CD14-positive monocyte (primary cell): Measurements from ENCODE around the gene RNASE3. TPM values are rescaled to one million over a fixed set of nuclear protein-coding genes. Genes with fewer than 3 reads are reported as not detected.

Experiments used
- DNase-seq, 3 donors: peaks; one replicate each; pipeline ENCODE4 v3.0.0-alpha.2; 2011 to 2022
- H2AFZ ChIP-seq: 2 replicates; pipeline ENCODE4 v1.6.0; 2012; ENCODE audit warnings: mild to moderate bottlenecking, low read depth, low read length, inconsistent platforms; ENCODE audit not compliant: insufficient read depth, poor library complexity, severe bottlenecking
- H3K27ac ChIP-seq, 2 donors: 1 replicate in 1 of 2; 2 replicates in 1 of 2; pipeline ENCODE4 v1.5.1; 2012 to 2013; ENCODE audit warnings: low read length in 2 of 2, control low read depth in 1 of 2, inconsistent platforms in 1 of 2, low read depth in 1 of 2, mild to moderate bottlenecking in 1 of 2
- H3K27me3 ChIP-seq, 2 donors: one replicate each; pipeline versions ENCODE4 v1.6.0 to v1.6.1; 2011 to 2013; ENCODE audit warnings: low read length in 2 of 2; ENCODE audit not compliant: control insufficient read depth in 2 of 2, insufficient read depth in 2 of 2
- H3K36me3 ChIP-seq, 2 donors: replicated peaks in 1 of 2; 1 replicate in 1 of 2; 2 replicates in 1 of 2; pipeline versions ENCODE4 v1.5.1 to v1.6.1; 2012 to 2013; ENCODE audit warnings: low read length in 2 of 2, control low read depth in 1 of 2, inconsistent platforms in 1 of 2, mild to moderate bottlenecking in 1 of 2; ENCODE audit not compliant: insufficient read depth in 2 of 2, control insufficient read depth in 1 of 2
- H3K4me1 ChIP-seq, 2 donors: 1 replicate in 1 of 2; 2 replicates in 1 of 2; pipeline versions ENCODE4 v1.5.1 to v1.6.1; 2012 to 2013; ENCODE audit warnings: low read length in 2 of 2, control low read depth in 1 of 2, inconsistent platforms in 1 of 2, mild to moderate bottlenecking in 1 of 2, moderate library complexity in 1 of 2; ENCODE audit not compliant: insufficient read depth in 2 of 2, control insufficient read depth in 1 of 2
- H3K4me2 ChIP-seq: replicated peaks from 2 replicates; pipeline ENCODE3; 2012; ENCODE audit warnings: low read length, moderate library complexity, mild to moderate bottlenecking; ENCODE audit not compliant: poor library complexity, severe bottlenecking; ENCODE audit errors: extremely low read depth
- H3K4me3 ChIP-seq, 3 experiments: fragments of 200-600 bp in 1 of 3; sonication (generic) in 1 of 3; replicated peaks in 1 of 3; 1 replicate in 2 of 3; 2 replicates in 1 of 3; pipeline ENCODE4 v1.5.1; 2011 to 2013; ENCODE audit warnings: low read length in 3 of 3, mild to moderate bottlenecking in 3 of 3, control low read depth in 2 of 3, low read depth in 2 of 3, inconsistent platforms in 1 of 3, moderate library complexity in 1 of 3
- H3K79me2 ChIP-seq: 2 replicates; pipeline ENCODE4 v1.6.0; 2012; ENCODE audit warnings: mild to moderate bottlenecking, control low read depth, inconsistent platforms, low read length, moderate library complexity; ENCODE audit not compliant: insufficient read depth
- H3K9ac ChIP-seq: 2 replicates; pipeline ENCODE4 v1.6.0; 2017; ENCODE audit warnings: low read length, mild to moderate bottlenecking; ENCODE audit not compliant: insufficient read depth, poor library complexity, severe bottlenecking
- H3K9me3 ChIP-seq, 2 donors: replicated peaks in 1 of 2; 1 replicate in 1 of 2; 2 replicates in 1 of 2; pipeline versions ENCODE4 v1.5.1 to v1.6.1; 2012 to 2013; ENCODE audit warnings: low read length in 2 of 2, control low read depth in 1 of 2; ENCODE audit not compliant: control insufficient read depth in 1 of 2, insufficient read depth in 1 of 2
- H4K20me1 ChIP-seq: 2 replicates; pipeline ENCODE4 v1.6.0; 2012; ENCODE audit warnings: mild to moderate bottlenecking, low read length, control low read depth, moderate library complexity; ENCODE audit not compliant: insufficient read depth
- H3K27ac Mint-ChIP-seq, 7 donors: one replicate each; pipeline ENCODE4 v1.8.0; 2020; ENCODE audit warnings: mild to moderate bottlenecking in 7 of 7, mixed read lengths in 7 of 7, moderate library complexity in 6 of 7, inconsistent platforms in 2 of 7
- H3K27me3 Mint-ChIP-seq, 3 donors: one replicate each; pipeline ENCODE4 v1.8.0; 2021 to 2022; ENCODE audit warnings: low read depth in 3 of 3, mild to moderate bottlenecking in 3 of 3, mixed read lengths in 3 of 3, moderate library complexity in 3 of 3, inconsistent platforms in 1 of 3
- H3K36me3 Mint-ChIP-seq, 2 donors: one replicate each; pipeline ENCODE4 v1.8.0; 2020; ENCODE audit warnings: mixed read lengths in 2 of 2, inconsistent platforms in 1 of 2, mild to moderate bottlenecking in 1 of 2
- H3K4me1 Mint-ChIP-seq: one replicate; pipeline ENCODE4 v1.8.0; 2020; ENCODE audit warnings: mild to moderate bottlenecking, mixed read lengths
- H3K4me3 Mint-ChIP-seq, 2 donors: one replicate each; pipeline ENCODE4 v1.8.0; 2020; ENCODE audit warnings: mild to moderate bottlenecking in 2 of 2, mixed read lengths in 2 of 2, moderate library complexity in 1 of 2
- H3K9me3 Mint-ChIP-seq, 7 donors: one replicate each; pipeline ENCODE4 v1.8.0; 2020 to 2022; ENCODE audit warnings: mixed read lengths in 7 of 7, mild to moderate bottlenecking in 6 of 7, moderate library complexity in 6 of 7, inconsistent platforms in 2 of 7
- CTCF ChIP-seq: fragments of 200-600 bp; IDR thresholded peaks from one replicate; pipeline ENCODE4 v1.8.0; 2022; ENCODE audit warnings: antibody characterized with exemption, mild to moderate bottlenecking
- WGBS: methylation state at CpG from one replicate; pipeline ENCODE4 v1.1.5; 2013; ENCODE audit warnings: missing lambda C conversion rate; ENCODE audit not compliant: insufficient coverage; 5-methylcytosine and 5-hydroxymethylcytosine counted together
- intact Hi-C, 2 donors: fragments of 100-400 bp; cut with micrococcal nuclease; formaldehyde crosslinking; loops; one replicate each; pipeline versions ENCODE4 v1.15.0 to v1.15.1; 2023
- polyA plus RNA-seq, 3 donors: library from polyadenylated mRNA; depleted of rRNA in 1 of 3; unstranded in 2 of 3; stranded (reverse) in 1 of 3; fragments of 300-500 nt in 2 of 3; fragments of >200 nt in 1 of 3; fragmentation: Illumina TruSeq in 2 of 3; gene quantifications; 1 replicate in 2 of 3; 2 replicates in 1 of 3; pipeline ENCODE4 v1.2.3, GENCODE V29; 2012 to 2021

Gene RNASE3
- polyA plus RNA-seq, 3 donors, result 5.1 to 13.8 (median 8.4) TPM

GRCh38 chr14:20848316-20848954, 42.8 kb upstream of the RNASE3 start:
- Mint-ChIP-seq H3K9me3 (peaks cover 0 to 6% (median 0%) of the 10 kb centered on the region in 7 donors), H3K27ac (peak overlapping the region; percentile 73 to 89 (median 84))
- peak overlapping the region; percentile 61 for H2AFZ ChIP-seq

More at GRCh38 chr14:20848316-20848954, 42.8 kb upstream of the RNASE3 start:
- peak; percentile 59 to 81 (median 74) for DNase-seq
- WGBS, result 35% methylated on average over 2 of the region's 9 CpGs
- no peaks in the 10 kb centered on the region for H3K79me2 ChIP-seq
- H3K4me2 ChIP-seq, result peak overlapping the region; percentile 3
- no peak overlapping the region for H3K4me3 ChIP-seq
- TF ChIP-seq CTCF, result no peak
- no peak overlapping the region for H3K9ac ChIP-seq
- no peaks in the 10 kb centered on the region for H3K36me3 ChIP-seq
- no peaks in the 10 kb centered on the region for H4K20me1 ChIP-seq
- H3K9me3 ChIP-seq, result no peaks in the 10 kb centered on the region
- Mint-ChIP-seq H3K4me3 (peak overlapping the region in 1 of 2 donors; percentile 68), H3K36me3 (peaks cover 0 to 2% of the 10 kb centered on the region in 2 donors), H3K4me1 (peaks cover 29% of the 10 kb centered on the region), H3K27me3 (peaks cover 0 to 3% (median 0%) of the 10 kb centered on the region in 3 donors)
- intact Hi-C loops, result loop anchor here in 1 of 2 donors (10.0 kb wide), 1 partner anchor 64 kb away; the partner anchor contains the start of gene RNASE6
- H3K27me3 ChIP-seq, result no peaks in the 10 kb centered on the region
- peak overlapping the region in 1 of 2 donors; percentile 35 for H3K27ac ChIP-seq
- H3K4me1 ChIP-seq, result peaks cover 32 to 40% of the 10 kb centered on the region in 2 donors
